ENCODE measurements around the gene DPP8. TPM values are rescaled to one million over a fixed set of nuclear protein-coding genes. Genes with fewer than 3 reads are reported as not detected.
"Not testable (repeated sequence)": the region's sequence is repeated elsewhere in the genome, so short reads cannot be mapped to it uniquely, and the experiment has no call there.

DPP8 gene
- total RNA-seq, 5 donors from 2014 or later (not counting 1 experiment from before 2014, with no cell fraction given): 43.9 to 56.5 (median 49.9) TPM

GRCh38 chr15:65470866-65471265, 46.6 kb downstream of the DPP8 start:
- ChIA-PET POLR2A (no interaction called here), CTCF (no interaction called here)
- Mint-ChIP-seq H3K4me3 (no peak overlapping the region), H3K27me3 (no peaks in the 10 kb centered on the region), H3K36me3 (peaks cover 31% of the 10 kb centered on the region), H3K9me3 (no peaks in the 10 kb centered on the region), H3K4me1 (no peaks in the 10 kb centered on the region), H3K27ac (no peak overlapping the region)
- no peak overlapping the region for H3K27ac ChIP-seq (ENCODE audit: low read length)
- H3K9me3 ChIP-seq: no peaks in the 10 kb centered on the region
- no CpG with 5 or more reads among the region's 3 CpGs for WGBS (ENCODE audit: insufficient coverage)
- no peak overlapping the region for H3K4me3 ChIP-seq (ENCODE audit: control insufficient read depth in 1 of 2, extremely low read depth in 1 of 2, low read length in 1 of 2)
- H3K36me3 ChIP-seq (ENCODE audit: control insufficient read depth in 2 of 2, extremely low read depth in 1 of 2, insufficient read depth in 1 of 2, low read length in 1 of 2): peaks cover 9 to 78% of the 10 kb centered on the region in 2 donors
- DNase-seq: no peak
- H3K4me1 ChIP-seq (ENCODE audit: control insufficient read depth in 1 of 2, extremely low read depth in 1 of 2, insufficient read depth in 2 of 2, low read length in 2 of 2): no peaks in the 10 kb centered on the region
- no peak for ATAC-seq (replicated peaks in 1 of 4)
- H3K27me3 ChIP-seq (replicated peaks in 1 of 2; ENCODE audit: control insufficient read depth in 2 of 2, extremely low read depth in 1 of 2, insufficient read depth in 2 of 2, low read length in 1 of 2): no peaks in the 10 kb centered on the region

- Mint-ChIP-seq H3K27me3 (no peaks in the 10 kb centered on the region), H3K36me3 (peaks cover 42% of the 10 kb centered on the region), H3K9me3 (no peaks in the 10 kb centered on the region), H3K4me1 (no peaks in the 10 kb centered on the region), H3K27ac (no peak overlapping the region), H3K4me3 (no peak overlapping the region)
- Histone ChIP-seq H3K4me3 (ENCODE audit: control insufficient read depth in 1 of 2, extremely low read depth in 1 of 2, low read length in 1 of 2) (no peak overlapping the region), H3K27ac (ENCODE audit: low read length) (no peak overlapping the region), H3K27me3 (replicated peaks in 1 of 2; ENCODE audit: control insufficient read depth in 2 of 2, extremely low read depth in 1 of 2, insufficient read depth in 2 of 2, low read length in 1 of 2) (no peaks in the 10 kb centered on the region), H3K4me1 (ENCODE audit: control insufficient read depth in 1 of 2, extremely low read depth in 1 of 2, insufficient read depth in 2 of 2, low read length in 2 of 2) (no peaks in the 10 kb centered on the region), H3K9me3 (no peaks in the 10 kb centered on the region), H3K36me3 (ENCODE audit: control insufficient read depth in 2 of 2, extremely low read depth in 1 of 2, insufficient read depth in 1 of 2, low read length in 1 of 2) (peaks cover 5 to 80% of the 10 kb centered on the region in 2 donors)
- POLR2A ChIA-PET: no interaction called here
- DNase-seq (no peak), ATAC-seq (replicated peaks in 1 of 4) (no peak)
- WGBS (ENCODE audit: insufficient coverage): 100% methylated on average over 1 of the region's 5 CpGs
- CTCF ChIA-PET: no interaction called here
These were observed 49.1 kb downstream of the DPP8 start for GRCh38 chr15:65468229-65468909.

- Histone ChIP-seq H3K27ac (ENCODE audit: low read length) (no peak overlapping the region), H3K4me1 (ENCODE audit: control insufficient read depth in 1 of 2, extremely low read depth in 1 of 2, insufficient read depth in 2 of 2, low read length in 2 of 2) (no peaks in the 10 kb centered on the region), H3K9me3 (no peaks in the 10 kb centered on the region), H3K36me3 (ENCODE audit: control insufficient read depth in 2 of 2, extremely low read depth in 1 of 2, insufficient read depth in 1 of 2, low read length in 1 of 2) (peaks cover 2 to 80% of the 10 kb centered on the region in 2 donors), H3K4me3 (ENCODE audit: control insufficient read depth in 1 of 2, extremely low read depth in 1 of 2, low read length in 1 of 2) (no peak overlapping the region), H3K27me3 (replicated peaks in 1 of 2; ENCODE audit: control insufficient read depth in 2 of 2, extremely low read depth in 1 of 2, insufficient read depth in 2 of 2, low read length in 1 of 2) (no peaks in the 10 kb centered on the region)
- peaks cover 31% of the 10 kb centered on the region for H3K36me3 Mint-ChIP-seq
- DNase-seq (no peak), ATAC-seq (replicated peaks in 1 of 4) (no peak)
- no peaks in the 10 kb centered on the region for H3K9me3 Mint-ChIP-seq
- CTCF ChIA-PET: interaction anchor here in 1 of 2 donors (0.9 kb wide), 1 partner anchor 225 kb away, joined by 3 read pairs; no protein-coding TSS in a partner anchor
- 100% methylated on average over 2 of the region's 3 CpGs for WGBS (ENCODE audit: insufficient coverage)
- POLR2A ChIA-PET: no interaction called here
- H3K27ac Mint-ChIP-seq: no peak overlapping the region
- H3K4me1 Mint-ChIP-seq: no peaks in the 10 kb centered on the region
- no peak overlapping the region for H3K4me3 Mint-ChIP-seq
- no peaks in the 10 kb centered on the region for H3K27me3 Mint-ChIP-seq
These were observed 50.6 kb downstream of the DPP8 start for GRCh38 chr15:65466901-65467300.

GRCh38 chr15:65463096-65463495, 54.4 kb downstream of the DPP8 start:
- 100% methylated on average over 2 of the region's 6 CpGs for WGBS (ENCODE audit: insufficient coverage)
- H3K36me3 ChIP-seq (ENCODE audit: control insufficient read depth in 2 of 2, extremely low read depth in 1 of 2, insufficient read depth in 1 of 2, low read length in 1 of 2): peaks cover 0 to 87% of the 10 kb centered on the region in 2 donors
- H3K4me3 Mint-ChIP-seq; H3K4me1 Mint-ChIP-seq; CTCF ChIA-PET; DNase-seq; H3K27me3 Mint-ChIP-seq; ATAC-seq (replicated peaks in 1 of 4); H3K27me3 ChIP-seq (replicated peaks in 1 of 2; ENCODE audit: control insufficient read depth in 2 of 2, extremely low read depth in 1 of 2, insufficient read depth in 2 of 2, low read length in 1 of 2); H3K9me3 ChIP-seq; H3K27ac ChIP-seq (ENCODE audit: low read length); H3K4me3 ChIP-seq (ENCODE audit: control insufficient read depth in 1 of 2, extremely low read depth in 1 of 2, low read length in 1 of 2); H3K27ac Mint-ChIP-seq; H3K4me1 ChIP-seq (ENCODE audit: control insufficient read depth in 1 of 2, extremely low read depth in 1 of 2, insufficient read depth in 2 of 2, low read length in 2 of 2); H3K9me3 Mint-ChIP-seq: not testable (repeated sequence)
- POLR2A ChIA-PET: interaction anchor here in 1 of 2 donors (0.6 kb wide), 1 partner anchor 958 kb away, joined by 3 read pairs; no protein-coding TSS in a partner anchor
- H3K36me3 Mint-ChIP-seq: peaks cover 42% of the 10 kb centered on the region

GRCh38 chr15:65460741-65461347, 56.6 kb downstream of the DPP8 start:
- Mint-ChIP-seq H3K27me3 (no peaks in the 10 kb centered on the region), H3K9me3 (no peaks in the 10 kb centered on the region), H3K27ac (peak overlapping the region; percentile 14 to 66), H3K4me1 (peaks cover 0 to 5% (median 3%) of the 10 kb centered on the region in 3 donors), H3K36me3 (peaks cover 45% of the 10 kb centered on the region), H3K4me3 (no peak overlapping the region)
- no peak for DNase-seq
- no peaks in the 10 kb centered on the region for H3K4me1 ChIP-seq (ENCODE audit: control insufficient read depth in 1 of 2, extremely low read depth in 1 of 2, insufficient read depth in 2 of 2, low read length in 2 of 2)
- H3K27me3 ChIP-seq (replicated peaks in 1 of 2; ENCODE audit: control insufficient read depth in 2 of 2, extremely low read depth in 1 of 2, insufficient read depth in 2 of 2, low read length in 1 of 2): no peaks in the 10 kb centered on the region
- WGBS (ENCODE audit: insufficient coverage): 41% methylated on average over 4 of the region's 5 CpGs
- no peak overlapping the region for H3K4me3 ChIP-seq (ENCODE audit: control insufficient read depth in 1 of 2, extremely low read depth in 1 of 2, low read length in 1 of 2)
- ATAC-seq (replicated peaks in 1 of 4): peak in 1 of 4 experiments; percentile 24
- CTCF ChIA-PET: no interaction called here
- no peak overlapping the region for H3K27ac ChIP-seq (ENCODE audit: low read length)
- POLR2A ChIA-PET: no interaction called here
- no peaks in the 10 kb centered on the region for H3K9me3 ChIP-seq
- peaks cover 0 to 87% of the 10 kb centered on the region in 2 donors for H3K36me3 ChIP-seq (ENCODE audit: control insufficient read depth in 2 of 2, extremely low read depth in 1 of 2, insufficient read depth in 1 of 2, low read length in 1 of 2)

- H3K27ac ChIP-seq (ENCODE audit: low read length); POLR2A ChIA-PET; H3K27ac Mint-ChIP-seq; H3K4me3 ChIP-seq (ENCODE audit: control insufficient read depth in 1 of 2, extremely low read depth in 1 of 2, low read length in 1 of 2); H3K4me1 ChIP-seq (ENCODE audit: control insufficient read depth in 1 of 2, extremely low read depth in 1 of 2, insufficient read depth in 2 of 2, low read length in 2 of 2); H3K27me3 Mint-ChIP-seq; DNase-seq; H3K27me3 ChIP-seq (replicated peaks in 1 of 2; ENCODE audit: control insufficient read depth in 2 of 2, extremely low read depth in 1 of 2, insufficient read depth in 2 of 2, low read length in 1 of 2); H3K4me1 Mint-ChIP-seq; CTCF ChIA-PET; ATAC-seq (replicated peaks in 1 of 4); H3K9me3 Mint-ChIP-seq; H3K4me3 Mint-ChIP-seq; H3K9me3 ChIP-seq: not testable (repeated sequence)
- 86% methylated on average over 1 of the region's 4 CpGs for WGBS (ENCODE audit: insufficient coverage)
- peaks cover 8 to 81% of the 10 kb centered on the region in 2 donors for H3K36me3 ChIP-seq (ENCODE audit: control insufficient read depth in 2 of 2, extremely low read depth in 1 of 2, insufficient read depth in 1 of 2, low read length in 1 of 2)
- H3K36me3 Mint-ChIP-seq: peaks cover 44% of the 10 kb centered on the region
These were observed 62.2 kb downstream of the DPP8 start for GRCh38 chr15:65455256-65455655.

Measured in T-cell (primary cell).